Measurements from ENCODE around the gene DNM1.
A peak's percentile ranks its signal among the peaks of the same experiment; 100 is the strongest.

DNA sequence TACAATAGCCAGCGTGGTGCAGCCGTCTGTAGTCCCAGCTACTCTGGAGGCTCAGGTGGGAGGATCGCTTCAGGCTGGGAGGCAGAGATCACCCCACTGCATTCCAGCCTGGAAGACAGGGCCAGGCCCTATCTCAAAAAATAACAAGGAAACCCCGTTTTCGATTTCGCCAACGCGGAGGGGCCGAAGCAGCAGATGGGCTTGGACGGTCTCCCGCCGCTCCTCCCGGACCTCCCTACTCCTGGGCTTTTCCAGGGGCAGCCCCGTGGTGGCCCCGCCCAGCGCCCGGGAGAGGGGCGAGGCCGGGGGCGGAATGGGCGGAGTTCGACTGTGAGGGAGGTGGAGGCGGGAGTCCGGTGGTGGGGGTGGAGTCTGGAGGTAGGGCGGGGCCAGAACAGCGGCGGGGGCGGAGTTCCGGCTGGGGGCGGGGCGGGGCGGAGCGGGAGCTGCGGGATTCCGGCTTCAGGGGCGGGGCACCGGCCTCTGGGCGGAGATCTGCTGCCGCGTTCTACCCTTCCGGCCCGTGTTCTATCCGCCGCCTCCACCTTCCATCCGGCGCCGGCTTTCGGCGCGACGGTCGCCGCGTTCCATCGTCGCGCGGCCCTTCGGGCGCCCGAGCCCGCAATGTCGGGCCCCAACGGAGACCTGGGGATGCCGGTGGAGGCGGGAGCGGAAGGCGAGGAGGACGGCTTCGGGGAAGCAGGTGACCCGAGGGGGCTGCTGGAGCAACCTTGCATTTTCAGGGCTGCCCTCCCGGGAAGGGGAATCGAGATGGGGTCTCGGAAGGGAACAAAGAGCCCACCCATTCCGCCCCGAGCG lies 43.2 kb upstream of the DNM1 start, which contains the start of gene BBLN:
- TF ChIP-seq POLR2AphosphoS5 (IDR thresholded peaks at IDR 0.05; ENCODE audit: low read depth, low read length) (peak; percentile 85), POLR2A (IDR thresholded peaks at IDR 0.05; ENCODE audit: low read depth, low read length) (peak; percentile 93)
